Progenitor cell of endocrine pancreas (in vitro differentiated cells): ENCODE data around the gene ADISSP. TPM values are rescaled to one million over a fixed set of nuclear protein-coding genes. Genes with fewer than 3 reads are reported as not detected.

Experiments
- DNase-seq: peaks from one replicate; pipeline ENCODE4 v3.0.0; 2021; ENCODE audit warnings: low spot score; ENCODE audit not compliant: unreplicated experiment
- H3K27ac Mint-ChIP-seq: 2 replicates; pipeline ENCODE4 v1.8.0; 2021; ENCODE audit warnings: mild to moderate bottlenecking, moderate library complexity, mixed read lengths
- H3K27me3 Mint-ChIP-seq: 2 replicates; pipeline ENCODE4 v1.8.0; 2021; ENCODE audit warnings: mixed read lengths
- H3K36me3 Mint-ChIP-seq: 2 replicates; pipeline ENCODE4 v1.8.0; 2022; ENCODE audit warnings: mixed read lengths; ENCODE audit not compliant: insufficient read depth
- H3K4me1 Mint-ChIP-seq: 2 replicates; pipeline ENCODE4 v1.8.0; 2021; ENCODE audit warnings: low read depth, mixed read lengths
- H3K4me3 Mint-ChIP-seq: 2 replicates; pipeline ENCODE4 v1.8.0; 2021; ENCODE audit warnings: low read depth, mild to moderate bottlenecking, moderate library complexity, mixed read lengths
- H3K9me3 Mint-ChIP-seq: 2 replicates; pipeline ENCODE4 v1.8.0; 2021; ENCODE audit warnings: low read depth, mixed read lengths
- total RNA-seq: library from RNA; stranded (reverse); gene quantifications from 2 replicates; pipeline ENCODE4 v1.2.1, GENCODE V29; 2021
- TF ChIP-seq, protein P1 (sequence below): fragments of 200-600 bp; sonication (generic); IDR thresholded peaks from one replicate; pipeline ENCODE4 v1.5.0; 2021; ENCODE audit warnings: antibody characterized with exemption, mild to moderate bottlenecking; ENCODE audit not compliant: unreplicated experiment

Gene ADISSP
- total RNA-seq, 1 donor from 2014 or later, result 18.9 TPM

DNA sequence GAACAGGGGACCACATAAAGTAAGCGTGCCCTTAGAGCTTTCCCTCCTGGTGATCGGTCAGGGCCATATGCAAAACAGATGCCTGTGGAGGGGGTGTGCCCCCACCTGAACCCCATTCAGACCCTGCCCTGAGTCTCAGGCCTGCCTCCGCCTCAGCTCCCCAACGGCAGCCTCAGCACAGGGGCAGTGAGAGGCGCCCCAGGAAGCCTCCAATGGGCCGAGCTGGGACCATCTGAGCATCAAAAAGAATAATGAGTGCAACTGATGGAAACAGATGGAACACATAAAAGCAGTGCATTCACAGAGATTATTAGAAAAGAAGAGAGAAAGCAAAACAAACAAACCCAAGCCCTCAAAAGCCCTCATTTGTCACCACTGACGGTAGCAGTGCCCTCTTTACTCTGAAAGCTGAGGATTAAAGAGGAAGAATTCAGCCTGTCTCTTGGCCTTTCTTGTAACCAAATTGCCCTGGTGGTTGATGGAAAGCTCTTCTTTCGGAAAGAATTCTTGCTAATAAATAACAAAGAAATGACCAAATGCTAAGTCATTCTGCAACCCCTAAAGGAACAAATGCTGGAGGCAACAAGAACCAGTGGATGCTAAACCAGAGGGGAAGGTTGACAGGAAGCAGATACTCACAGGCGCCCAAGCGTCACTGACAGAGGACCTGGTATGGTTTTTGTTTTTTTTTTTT lies 6.8 kb downstream of the ADISSP start:
- H3K27ac Mint-ChIP-seq, result no peak overlapping the region
- H3K4me3 Mint-ChIP-seq, result no peak overlapping the region
- H3K4me1 Mint-ChIP-seq, result no peaks in the 10 kb centered on the region
- no peak for DNase-seq
- peaks cover under 1% of the 10 kb centered on the region for H3K27me3 Mint-ChIP-seq
- H3K9me3 Mint-ChIP-seq, result no peaks in the 10 kb centered on the region
- H3K36me3 Mint-ChIP-seq, result peaks cover 3% of the 10 kb centered on the region
- TF ChIP-seq, protein P1, sequence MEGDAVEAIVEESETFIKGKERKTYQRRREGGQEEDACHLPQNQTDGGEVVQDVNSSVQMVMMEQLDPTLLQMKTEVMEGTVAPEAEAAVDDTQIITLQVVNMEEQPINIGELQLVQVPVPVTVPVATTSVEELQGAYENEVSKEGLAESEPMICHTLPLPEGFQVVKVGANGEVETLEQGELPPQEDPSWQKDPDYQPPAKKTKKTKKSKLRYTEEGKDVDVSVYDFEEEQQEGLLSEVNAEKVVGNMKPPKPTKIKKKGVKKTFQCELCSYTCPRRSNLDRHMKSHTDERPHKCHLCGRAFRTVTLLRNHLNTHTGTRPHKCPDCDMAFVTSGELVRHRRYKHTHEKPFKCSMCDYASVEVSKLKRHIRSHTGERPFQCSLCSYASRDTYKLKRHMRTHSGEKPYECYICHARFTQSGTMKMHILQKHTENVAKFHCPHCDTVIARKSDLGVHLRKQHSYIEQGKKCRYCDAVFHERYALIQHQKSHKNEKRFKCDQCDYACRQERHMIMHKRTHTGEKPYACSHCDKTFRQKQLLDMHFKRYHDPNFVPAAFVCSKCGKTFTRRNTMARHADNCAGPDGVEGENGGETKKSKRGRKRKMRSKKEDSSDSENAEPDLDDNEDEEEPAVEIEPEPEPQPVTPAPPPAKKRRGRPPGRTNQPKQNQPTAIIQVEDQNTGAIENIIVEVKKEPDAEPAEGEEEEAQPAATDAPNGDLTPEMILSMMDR, result no peak

GRCh38 chr20:3759884-3760283 lies 7.7 kb downstream of the ADISSP start:
- Mint-ChIP-seq H3K27me3 (no peaks in the 10 kb centered on the region), H3K36me3 (peaks cover 3% of the 10 kb centered on the region), H3K27ac (no peak overlapping the region), H3K4me3 (no peak overlapping the region), H3K9me3 (no peaks in the 10 kb centered on the region), H3K4me1 (no peaks in the 10 kb centered on the region)
- TF ChIP-seq, protein P1, result no peak
- DNase-seq, result no peak

DNA sequence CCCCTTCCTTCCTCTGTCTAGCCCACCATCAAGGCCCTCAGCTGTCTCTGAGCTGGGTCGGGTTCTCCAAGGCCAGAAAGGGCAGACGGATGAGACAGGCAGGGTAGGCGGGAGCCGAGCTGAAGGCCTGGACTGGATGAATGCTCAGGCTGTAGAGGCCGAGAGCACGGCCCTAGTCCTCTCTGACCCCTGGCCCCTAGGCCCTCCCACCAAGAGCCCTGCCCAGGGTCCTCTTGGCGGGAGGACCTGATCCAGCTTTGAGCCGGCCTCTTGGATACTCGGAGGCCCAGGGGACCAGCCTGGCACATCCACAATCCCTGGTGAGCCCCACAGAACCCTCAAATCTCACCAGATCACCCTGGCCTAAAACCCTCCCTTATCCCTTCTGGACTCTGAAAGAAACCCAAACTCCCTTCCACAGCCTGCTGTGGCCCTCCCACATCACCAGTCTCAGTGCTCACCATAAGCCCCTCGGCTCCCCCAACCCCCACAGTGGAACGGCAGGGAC lies 8.2 kb downstream of the ADISSP start:
- no peaks in the 10 kb centered on the region for H3K4me1 Mint-ChIP-seq
- H3K27me3 Mint-ChIP-seq, result no peaks in the 10 kb centered on the region
- H3K4me3 Mint-ChIP-seq, result no peak overlapping the region
- H3K36me3 Mint-ChIP-seq, result peaks cover 3% of the 10 kb centered on the region
- TF ChIP-seq, protein P1, result no peak
- no peak overlapping the region for H3K27ac Mint-ChIP-seq
- DNase-seq, result no peak
- H3K9me3 Mint-ChIP-seq, result no peaks in the 10 kb centered on the region

DNA sequence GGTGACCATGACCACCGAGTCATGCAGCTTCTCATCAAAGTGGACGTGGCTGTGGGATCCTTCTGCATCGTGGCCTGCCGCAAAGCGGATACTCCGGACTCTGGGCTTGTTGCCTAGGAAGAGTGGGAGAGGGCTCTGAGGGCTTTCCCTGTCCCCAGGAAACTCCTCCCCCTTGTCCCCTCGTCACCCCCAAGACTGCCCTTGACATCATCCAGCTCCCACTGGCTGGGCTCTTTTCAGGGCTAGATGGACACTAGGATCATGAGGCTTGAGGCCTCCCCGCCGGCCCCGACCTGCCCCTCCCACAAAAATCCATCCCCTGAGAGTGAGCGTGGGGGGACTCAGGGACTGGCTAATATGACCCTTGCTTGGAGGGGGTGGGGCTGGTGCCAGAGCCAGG lies 9.0 kb downstream of the ADISSP start:
- H3K27me3 Mint-ChIP-seq, result no peaks in the 10 kb centered on the region
- TF ChIP-seq, protein P1, result no peak
- no peak overlapping the region for H3K4me3 Mint-ChIP-seq
- no peak for DNase-seq
- H3K4me1 Mint-ChIP-seq, result no peaks in the 10 kb centered on the region
- no peak overlapping the region for H3K27ac Mint-ChIP-seq
- no peaks in the 10 kb centered on the region for H3K9me3 Mint-ChIP-seq
- peaks cover 3% of the 10 kb centered on the region for H3K36me3 Mint-ChIP-seq

- Mint-ChIP-seq H3K9me3 (no peaks in the 10 kb centered on the region), H3K4me3 (no peak overlapping the region), H3K27me3 (peaks cover 5% of the 10 kb centered on the region), H3K27ac (no peak overlapping the region), H3K4me1 (peaks cover 1% of the 10 kb centered on the region), H3K36me3 (peaks cover 3% of the 10 kb centered on the region)
- TF ChIP-seq, protein P1, result no peak
- DNase-seq, result no peak
Measured at GRCh38 chr20:3757268-3757667, 10.3 kb downstream of the ADISSP start.
